Vagina (tissue), 2 donors: ENCODE results near the gene RFX2.

Experiments used
- CTCF ChIP-seq, 3 experiments: fragments of 450-650 bp in 2 of 3; fragments of 200-600 bp in 1 of 3; sonication (generic) in 1 of 3; IDR thresholded peaks; one replicate each; pipeline ENCODE4 v1.5.1; 2017 to 2019; ENCODE audit warnings: antibody characterized with exemption in 3 of 3, mild to moderate bottlenecking in 2 of 3, moderate library complexity in 2 of 3
- POLR2A ChIP-seq, 2 donors: fragments of 450-650 bp; IDR thresholded peaks; one replicate each; pipeline ENCODE4 v1.6.1; 2017; ENCODE audit warnings: antibody characterized with exemption in 2 of 2, mild to moderate bottlenecking in 2 of 2, moderate library complexity in 2 of 2
- POLR2AphosphoS5 ChIP-seq, 2 donors: sonication (generic); formaldehyde crosslinking; IDR thresholded peaks; one replicate each; pipeline ENCODE4 v1.9.0; 2017; ENCODE audit warnings: antibody characterized with exemption in 2 of 2, mild to moderate bottlenecking in 2 of 2, low read depth in 1 of 2; ENCODE audit not compliant: insufficient read depth in 1 of 2

GRCh38 chr19:5951338-5951861, 158.9 kb downstream of the RFX2 start:
- TF ChIP-seq POLR2A (IDR thresholded peaks at IDR 0.05): no peak
- TF ChIP-seq CTCF (IDR thresholded peaks at IDR 0.05): no peak
- no peak for TF ChIP-seq POLR2AphosphoS5 (IDR thresholded peaks at IDR 0.05; ENCODE audit: insufficient read depth in 1 of 2, low read depth in 1 of 2)
